Fibroblast of peridontal ligament (primary cell): ENCODE results near the gene SVOPL.

Experiments used
- DNase-seq: peaks from one replicate; pipeline ENCODE4 v3.0.0-alpha.2; 2010; ENCODE audit errors: extremely low read depth

SVOPL gene

DNA sequence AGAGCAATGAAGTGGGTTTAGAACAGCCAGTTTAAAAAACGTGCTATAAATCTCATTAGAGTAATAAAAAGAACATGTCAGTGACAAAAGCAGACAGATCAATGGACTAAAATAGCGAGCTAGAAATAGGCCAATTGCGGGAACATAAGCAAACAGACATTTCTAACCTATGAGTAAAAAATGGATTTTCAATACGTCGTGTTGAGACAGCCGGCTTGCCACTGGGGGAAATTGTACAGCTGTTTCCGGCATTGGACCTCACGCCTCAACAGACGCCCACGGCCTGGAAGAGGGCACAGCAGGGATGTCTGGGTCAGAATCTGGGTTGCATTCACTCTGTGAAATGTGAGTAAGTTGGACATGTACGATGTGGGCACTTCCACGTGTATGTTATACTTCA lies 92.9 kb downstream of the SVOPL start:
- DNase-seq = no peak

DNA sequence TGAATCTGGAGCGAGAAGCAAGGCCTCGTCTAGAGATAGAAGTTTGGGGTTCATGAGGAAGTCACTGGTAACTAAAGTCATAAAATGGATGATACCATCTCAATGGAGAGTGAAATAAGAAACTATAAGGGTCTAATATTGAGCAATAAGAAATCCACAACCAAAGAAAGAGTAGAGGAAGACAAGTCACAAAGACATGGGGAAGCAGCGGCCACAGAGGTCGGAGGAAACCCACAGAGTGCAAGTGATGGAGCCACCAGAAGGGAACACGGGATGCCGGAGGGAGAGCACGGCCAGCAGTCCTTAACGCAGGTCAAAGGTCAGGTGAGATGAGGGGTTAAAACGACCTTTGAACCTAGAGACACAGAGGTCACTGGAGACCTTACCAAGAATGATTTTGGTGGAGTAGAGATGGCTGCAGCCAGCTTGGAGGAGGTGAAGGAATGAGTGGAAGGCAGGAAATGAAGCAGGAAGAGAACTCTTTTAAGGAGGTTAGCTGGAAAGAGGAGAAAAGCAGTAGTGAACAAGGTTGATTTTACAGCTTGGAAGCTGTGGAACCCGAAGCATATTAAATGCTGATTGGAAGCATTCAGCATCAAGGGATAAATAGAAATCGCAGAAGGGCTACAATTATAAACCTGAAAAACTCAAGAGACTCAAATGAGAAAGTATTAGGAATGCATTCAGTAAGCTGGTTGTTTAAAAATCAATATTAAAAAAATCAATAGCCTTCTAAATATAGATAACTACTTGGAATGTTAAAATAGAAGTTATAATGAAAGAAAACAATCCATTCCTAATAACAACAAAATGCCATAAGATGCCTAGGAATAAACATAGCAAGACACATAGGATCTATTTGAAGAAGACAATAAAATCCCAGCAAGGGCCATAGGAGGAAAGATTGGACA lies 93.7 kb downstream of the SVOPL start:
- DNase-seq = no peak

DNA sequence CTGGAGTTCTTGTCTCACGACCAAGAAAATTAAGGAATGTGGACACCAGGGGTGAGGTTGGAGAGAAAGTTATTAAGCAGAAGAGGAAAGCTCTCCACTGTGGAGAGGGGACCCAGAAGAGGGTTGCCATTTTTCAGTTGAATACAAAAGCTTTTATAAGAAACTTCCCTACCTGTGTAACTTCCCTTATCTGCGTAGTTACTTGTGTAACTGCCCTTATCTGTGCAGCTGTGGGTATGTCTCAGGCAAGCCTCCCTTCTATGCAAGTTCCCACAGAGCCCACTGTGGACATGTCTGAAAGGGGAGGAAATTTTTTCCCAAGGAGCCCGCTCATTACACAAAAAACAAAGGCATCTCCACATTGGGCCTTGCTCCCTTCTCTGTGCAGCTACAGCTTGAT lies 94.9 kb downstream of the SVOPL start:
- DNase-seq = no peak

DNA sequence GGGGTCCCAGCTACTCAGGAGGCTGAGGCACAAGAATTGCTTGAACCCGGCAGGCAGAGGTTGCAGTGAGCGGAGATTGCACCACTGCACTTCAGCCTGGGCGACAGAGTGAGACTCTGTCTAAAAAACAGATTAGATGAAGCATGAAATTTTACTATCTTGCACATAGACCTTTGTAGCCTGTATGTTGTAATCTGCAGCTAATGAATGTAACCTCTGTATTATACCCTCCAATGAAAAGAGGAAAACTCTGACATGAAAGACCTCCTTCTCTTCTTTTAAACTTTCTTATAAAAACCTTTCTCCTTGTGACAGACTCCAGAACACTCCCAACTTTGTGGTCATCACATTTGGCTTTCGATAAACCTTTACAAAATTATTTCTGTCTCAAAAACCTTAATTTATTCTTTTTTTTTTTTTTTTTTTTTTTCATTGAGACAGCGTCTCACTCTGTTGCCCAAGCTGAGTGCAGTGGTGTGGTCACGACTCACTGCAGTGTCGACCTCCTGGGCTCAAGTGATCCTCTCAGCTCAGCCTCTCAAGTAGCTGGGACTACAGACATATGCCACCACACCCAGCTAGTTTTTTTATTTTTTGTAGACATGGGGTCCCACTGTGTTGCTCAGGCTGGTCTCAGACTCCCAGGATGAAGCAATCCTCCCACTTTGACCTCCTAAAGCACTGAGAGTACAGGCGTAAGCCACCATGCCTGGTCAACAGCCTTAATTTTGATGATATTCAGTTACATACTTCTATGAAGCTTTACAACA lies 97.4 kb downstream of the SVOPL start:
- DNase-seq = no peak

DNA sequence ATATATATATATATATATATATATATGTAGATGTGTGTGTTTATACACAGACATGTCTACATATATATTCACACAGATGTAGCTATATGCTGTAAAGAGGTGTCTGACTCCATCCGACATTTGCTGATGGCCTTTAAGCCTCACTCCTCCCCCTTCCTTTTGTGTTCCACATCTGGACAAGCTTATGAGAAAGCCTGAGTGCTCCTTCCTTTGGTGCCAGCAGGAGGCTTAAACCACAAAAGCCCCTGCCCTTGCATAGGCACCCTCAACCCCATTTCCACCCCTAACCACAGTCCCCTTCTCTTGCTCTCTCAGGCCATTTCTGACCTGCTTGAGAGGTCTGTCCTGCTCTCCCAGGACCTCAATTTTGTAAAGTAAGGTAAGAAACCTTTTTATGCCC lies 98.7 kb downstream of the SVOPL start:
- no peak for DNase-seq

DNA sequence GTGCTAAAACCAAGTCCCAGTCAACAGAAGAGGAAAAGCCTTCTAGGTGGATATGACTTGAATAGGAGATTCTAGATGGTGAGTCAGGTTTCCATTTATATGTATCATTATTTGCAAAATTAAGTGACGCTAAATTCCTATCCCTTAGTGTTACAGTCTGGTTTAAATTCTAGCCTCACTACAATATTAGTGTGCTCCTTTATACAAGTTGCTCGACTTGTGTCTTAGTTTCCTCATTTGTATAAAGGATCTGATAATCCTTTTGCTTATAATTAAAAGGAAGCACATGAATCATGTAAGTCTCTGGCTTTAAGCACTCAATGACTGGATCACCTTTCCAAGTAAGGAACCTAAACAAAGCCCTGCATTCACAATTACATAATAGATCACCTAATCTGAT lies 105.7 kb downstream of the SVOPL start:
- no peak for DNase-seq

DNA sequence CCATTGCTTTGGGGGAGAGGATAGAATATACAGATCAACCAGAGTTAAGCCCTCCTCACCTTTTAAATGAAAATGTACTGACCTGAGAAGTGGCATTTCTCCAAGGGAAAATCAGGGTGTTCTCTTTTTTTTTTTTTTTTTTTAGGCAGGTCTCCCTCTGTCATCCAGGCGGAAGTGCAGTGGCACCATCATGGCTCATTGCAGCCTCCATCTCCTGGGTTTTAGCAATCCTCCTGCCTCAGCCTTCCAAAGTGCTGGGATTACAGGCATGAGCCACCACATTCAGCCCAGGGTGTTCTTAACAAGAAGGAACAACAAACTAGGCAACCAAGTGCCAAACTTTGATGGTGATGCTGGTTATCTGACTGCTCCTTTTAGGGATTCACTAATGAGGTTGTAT lies 111.0 kb downstream of the SVOPL start:
- no peak for DNase-seq

DNA sequence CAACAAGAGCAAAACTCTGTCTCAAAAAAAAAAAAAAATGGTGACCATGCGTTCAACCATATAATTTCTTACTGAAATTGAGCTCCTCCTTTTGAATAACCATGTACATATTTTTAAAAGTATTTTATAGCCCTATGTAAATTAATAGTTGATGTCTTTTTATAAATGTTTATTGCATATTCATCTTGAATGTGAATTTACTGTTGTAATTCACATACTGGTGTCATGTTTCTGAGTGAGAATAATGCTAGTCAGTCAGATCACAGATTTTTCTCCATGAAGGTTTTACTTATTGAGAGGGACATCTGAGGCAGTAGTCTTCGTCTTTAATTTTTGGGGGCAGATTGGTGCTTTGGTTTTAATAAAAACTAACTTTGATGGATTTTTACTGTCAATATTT lies 112.2 kb downstream of the SVOPL start:
- no peak for DNase-seq

DNA sequence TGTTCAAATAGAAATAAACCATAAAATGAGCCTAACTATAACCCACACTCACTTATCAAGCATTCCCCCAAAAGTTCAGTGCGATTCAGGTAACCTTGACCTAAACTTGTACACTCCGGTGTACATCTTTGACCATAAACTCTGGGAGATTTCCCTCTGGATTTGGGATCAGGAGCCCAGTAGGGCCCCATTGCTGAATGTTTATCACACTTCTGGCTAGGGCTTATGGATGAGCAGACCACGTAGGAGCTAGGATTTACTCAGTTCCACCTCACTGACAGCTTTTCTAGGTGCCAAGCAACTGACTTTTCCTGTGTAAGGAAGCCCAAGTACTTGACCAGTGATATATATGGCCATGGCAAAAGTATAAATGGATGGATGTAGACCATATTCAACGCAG lies 113.7 kb downstream of the SVOPL start:
- DNase-seq = no peak

DNA sequence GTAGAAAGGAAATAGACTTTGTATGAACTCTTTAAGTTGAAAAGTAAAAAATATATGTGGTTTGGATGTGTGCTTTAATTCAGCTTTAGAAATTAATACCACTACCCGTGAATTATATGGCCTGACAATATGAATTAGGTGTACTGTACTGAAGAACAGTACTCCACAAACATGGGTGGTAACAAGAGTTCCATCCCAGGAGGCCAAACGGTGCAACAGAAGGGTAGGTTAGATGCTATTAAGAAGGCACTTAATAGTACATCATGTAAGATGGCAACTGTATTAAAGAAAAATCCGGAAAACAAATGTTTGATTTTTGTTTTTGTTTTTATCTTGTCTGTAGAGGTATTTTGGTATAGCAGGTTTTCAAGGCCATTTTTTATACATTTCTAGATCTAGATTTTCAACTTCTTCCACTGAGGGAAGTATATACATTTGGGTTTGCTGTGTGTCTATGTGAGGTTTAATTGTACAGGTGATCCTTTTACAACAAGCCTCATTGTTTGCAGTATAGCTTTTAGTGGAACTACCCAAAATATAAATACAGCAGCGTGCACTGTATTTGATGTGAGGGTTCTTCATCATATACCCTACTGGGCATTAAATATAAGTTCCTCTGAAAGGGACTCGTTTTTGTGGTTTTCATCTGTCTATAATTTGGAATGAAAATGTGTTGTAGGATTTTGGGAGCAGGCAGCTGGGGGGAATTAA lies 115.7 kb downstream of the SVOPL start:
- no peak for DNase-seq

DNA sequence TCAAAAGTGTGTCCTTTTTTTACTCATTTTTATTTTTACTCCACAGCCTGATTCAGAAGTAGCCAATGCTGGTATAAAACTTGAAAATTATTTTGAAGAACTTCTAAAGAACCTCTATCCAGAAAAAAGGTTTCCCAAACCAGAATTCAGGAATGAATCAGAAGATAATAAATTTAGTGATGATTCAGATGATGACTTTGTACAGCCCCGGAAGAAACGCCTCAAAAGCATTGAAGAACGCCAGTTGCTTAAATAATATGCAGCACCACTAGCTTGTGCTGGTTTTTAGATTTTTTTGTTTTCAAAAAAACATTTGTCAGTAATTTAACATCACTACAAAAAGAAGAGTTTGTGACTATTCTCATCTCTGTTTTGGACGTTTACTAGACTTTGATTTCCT lies 116.5 kb downstream of the SVOPL start:
- DNase-seq = no peak

DNA sequence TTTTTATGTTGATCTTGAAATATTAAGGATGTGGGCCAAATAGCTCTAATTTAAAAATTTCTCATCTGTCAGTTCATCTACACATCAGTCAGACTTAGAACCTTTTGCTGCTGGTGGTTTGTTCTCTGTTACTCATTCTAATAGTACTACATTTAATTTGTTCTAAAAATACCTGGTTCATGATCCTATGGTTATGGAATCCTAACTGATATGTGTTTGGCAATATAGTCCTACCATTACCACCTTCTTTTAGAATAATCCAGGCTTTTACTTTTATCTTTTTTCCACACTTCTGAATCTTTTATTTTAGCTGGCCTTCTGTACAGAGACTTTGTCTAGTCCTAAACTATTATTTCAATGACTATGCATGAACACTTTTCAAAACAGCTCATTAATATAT lies 116.9 kb downstream of the SVOPL start:
- DNase-seq = no peak

DNA sequence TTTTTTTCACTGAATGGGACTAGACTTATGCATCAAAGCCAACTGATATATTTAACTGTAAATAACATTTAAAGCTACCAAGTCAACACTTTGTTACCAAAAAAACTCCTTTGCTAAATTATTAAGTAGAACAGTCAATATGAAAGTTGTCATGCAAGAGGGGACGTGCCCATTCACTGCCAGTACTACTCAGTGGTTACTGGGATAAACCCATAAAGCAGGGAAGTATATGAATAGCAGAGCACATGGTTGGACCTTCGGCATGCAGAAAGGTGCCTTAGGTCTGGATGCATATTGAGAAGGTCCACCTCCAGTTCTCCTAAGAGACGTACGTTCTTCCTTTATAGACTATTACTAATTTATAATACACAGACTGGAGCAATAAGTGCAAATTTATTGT lies 120.1 kb downstream of the SVOPL start:
- DNase-seq = no peak

DNA sequence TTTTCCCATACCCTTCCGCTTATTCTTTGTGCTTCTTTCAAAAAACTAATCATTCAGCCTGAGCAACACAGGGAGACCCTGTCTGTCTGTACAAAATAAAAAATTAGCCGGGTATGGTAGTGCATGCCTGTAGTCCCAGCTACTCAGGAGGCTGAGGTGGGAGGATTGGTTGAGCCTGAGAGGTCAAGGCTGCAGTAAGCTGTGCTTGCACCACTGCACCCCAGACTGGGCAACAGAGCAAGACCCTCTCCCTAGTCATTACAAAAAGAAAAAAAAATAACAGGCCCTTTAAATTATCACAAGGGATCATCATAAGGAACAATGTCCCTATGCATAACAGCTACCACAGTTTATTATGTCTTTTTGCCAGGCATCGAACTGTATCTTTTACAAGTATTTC lies 121.5 kb downstream of the SVOPL start:
- DNase-seq = no peak

DNA sequence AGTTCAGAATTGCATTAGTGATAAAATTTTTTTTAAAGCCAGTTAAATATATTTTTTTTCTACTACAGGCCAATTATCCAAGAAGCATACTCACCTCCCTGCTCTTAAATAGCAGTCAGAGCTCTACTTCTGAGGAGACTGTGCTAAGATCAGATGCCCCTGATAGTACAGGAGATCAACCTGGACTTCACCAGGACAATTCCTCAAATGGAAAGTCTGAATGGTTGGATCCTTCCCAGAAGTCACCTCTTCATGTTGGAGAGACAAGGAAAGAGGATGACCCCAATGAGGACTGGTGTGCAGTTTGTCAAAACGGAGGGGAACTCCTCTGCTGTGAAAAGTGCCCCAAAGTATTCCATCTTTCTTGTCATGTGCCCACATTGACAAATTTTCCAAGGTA lies 122.0 kb downstream of the SVOPL start:
- no peak for DNase-seq

DNA sequence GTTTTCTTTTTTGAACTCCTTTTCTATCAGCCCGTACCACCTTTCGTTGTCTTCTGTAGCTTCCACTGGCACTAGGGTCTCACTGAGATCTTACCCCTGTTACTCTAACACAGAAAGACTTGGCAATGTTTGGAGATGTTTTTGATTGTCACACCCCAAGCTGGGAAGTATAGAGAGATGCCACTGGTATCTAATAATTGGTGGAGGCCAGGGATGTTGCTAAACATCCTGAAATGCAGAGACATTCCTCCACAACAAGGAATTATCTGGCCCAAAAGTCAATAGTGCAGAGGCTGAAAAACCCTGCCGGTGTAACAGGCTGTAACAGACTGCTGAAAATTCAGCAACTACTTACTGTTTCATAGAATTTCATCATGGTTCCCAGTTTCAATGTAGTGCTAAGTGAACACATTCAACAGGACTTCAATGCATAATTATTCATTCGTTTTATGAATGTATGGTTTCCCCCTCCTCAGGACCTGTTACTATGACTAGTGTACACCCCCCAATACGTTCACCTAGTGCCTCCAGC lies 125.2 kb downstream of the SVOPL start:
- peak; percentile 10 for DNase-seq

DNA sequence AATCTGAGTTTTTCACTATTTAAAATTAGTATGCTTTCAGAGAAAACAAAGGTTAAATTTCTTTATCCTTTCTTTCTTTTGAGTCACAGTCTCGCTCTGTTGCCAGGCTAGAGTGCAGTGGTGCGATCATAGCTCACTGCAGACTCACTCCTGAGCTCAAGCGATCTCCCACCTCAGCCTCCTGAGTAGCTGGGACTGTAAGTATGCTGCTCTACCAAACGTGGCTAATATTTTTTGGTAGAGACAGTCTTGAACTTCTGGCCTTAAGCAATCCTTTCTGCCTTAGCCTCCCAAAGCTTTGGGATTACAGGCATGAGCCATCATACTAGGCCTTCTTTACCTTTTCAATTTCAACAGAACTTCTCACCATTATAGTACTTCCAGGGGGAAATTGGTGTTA lies 127.4 kb downstream of the SVOPL start:
- no peak for DNase-seq

DNA sequence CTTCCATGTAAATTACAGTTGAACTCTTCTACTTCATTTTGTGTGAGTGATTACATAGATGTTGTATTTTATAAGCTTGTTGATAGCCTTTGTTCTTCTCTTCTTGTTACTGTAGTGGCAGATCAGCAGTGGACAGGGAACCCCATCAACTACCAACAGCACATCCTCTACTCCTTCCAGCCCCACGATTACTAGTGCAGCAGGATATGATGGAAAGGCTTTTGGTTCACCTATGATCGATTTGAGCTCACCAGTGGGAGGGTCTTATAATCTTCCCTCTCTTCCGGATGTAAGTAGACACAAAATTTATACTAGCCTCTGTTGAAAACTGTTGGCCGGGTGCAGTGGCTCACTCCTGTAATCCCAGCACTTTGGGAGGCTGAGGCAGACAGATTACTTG lies 130.4 kb downstream of the SVOPL start:
- no peak for DNase-seq

DNA sequence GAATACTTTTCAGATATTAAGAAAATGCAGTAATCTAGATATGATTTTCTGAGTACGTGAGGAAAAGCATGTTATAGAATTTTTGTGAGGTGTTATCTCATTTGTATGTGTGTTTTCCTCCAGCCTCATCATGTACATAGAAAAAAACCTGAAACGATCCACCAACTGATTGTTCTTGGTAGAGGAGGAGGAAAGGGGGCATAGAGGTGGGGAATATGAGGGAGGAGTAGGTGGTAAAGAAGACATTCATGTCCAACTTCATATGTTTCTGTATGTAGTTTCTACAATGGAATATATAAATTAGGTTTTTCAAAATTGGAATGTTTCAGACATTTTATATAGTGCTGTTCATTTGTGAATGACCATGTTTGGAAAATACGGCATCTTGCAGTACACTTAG lies 131.7 kb downstream of the SVOPL start:
- DNase-seq = no peak

DNA sequence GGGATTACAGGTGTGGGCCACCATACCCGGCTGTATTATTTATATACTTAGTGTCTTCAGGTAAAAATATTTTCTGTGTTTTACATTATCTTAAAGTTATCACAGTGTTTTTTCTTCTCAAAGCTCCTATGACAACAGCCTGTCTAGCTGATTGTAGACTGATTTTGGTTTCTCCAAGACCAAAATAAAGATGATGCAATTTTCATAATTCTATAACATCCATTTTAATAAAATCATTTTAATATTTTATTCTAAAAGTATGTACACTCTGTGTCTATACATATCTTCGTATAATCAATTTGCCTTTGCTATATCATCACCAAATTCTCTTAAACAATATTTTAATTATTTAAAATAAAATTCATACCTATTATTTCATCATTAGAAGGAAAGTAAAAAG lies 132.5 kb downstream of the SVOPL start:
- DNase-seq = no peak

DNA sequence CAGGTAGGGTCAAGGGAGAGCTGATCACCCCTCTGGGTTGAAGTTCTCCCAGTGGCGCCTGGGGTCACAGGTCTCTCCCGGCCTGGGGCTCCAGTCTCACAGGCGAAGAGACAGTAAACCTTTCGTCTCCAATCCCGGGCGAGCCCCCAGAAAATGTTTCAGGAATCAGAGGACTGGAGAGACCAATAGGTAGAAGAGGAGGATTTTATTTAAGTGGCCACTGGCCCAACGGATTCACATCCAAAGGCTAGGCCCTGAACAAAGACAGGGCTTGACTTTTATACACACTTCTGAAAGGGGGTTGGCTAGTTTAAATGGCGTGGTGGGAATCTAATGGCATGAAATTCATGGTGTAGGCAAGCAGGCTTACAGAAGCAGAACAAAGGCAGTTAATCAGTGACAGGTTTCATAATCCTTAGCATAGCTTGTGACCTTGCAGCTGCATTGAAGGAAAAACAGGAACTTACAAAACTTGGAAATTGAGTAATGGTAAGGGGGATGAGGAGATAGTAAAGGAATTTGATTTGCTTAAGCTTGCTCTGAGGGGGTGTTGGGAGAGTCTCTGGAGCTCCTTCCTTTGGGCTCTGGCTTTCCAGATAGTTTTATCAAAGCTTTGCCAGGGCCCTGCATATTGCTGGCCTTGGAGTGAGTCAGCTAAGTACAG lies 135.6 kb downstream of the SVOPL start:
- DNase-seq = peak; percentile 76

DNA sequence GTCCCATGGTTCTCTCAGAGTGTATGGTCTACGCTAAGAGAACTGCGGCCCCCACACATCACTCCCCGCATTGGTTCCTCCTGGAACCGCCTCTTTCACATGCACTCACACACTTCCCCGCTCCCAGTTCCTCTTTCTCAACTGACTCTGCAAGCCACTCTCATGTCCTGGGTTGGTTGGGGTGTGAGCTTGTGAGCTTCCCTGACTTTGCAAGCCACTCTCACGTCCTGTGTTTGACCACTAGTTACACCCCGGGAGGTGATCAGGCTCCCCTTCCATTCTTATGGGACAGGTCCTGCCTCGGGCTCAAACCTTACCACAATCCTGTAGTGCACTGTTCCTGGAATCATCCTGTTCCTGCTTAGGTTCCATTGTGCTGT lies 136.1 kb downstream of the SVOPL start:
- DNase-seq = no peak
